ENCODE data around the gene RYR1.

The RYR1 gene

DNA sequence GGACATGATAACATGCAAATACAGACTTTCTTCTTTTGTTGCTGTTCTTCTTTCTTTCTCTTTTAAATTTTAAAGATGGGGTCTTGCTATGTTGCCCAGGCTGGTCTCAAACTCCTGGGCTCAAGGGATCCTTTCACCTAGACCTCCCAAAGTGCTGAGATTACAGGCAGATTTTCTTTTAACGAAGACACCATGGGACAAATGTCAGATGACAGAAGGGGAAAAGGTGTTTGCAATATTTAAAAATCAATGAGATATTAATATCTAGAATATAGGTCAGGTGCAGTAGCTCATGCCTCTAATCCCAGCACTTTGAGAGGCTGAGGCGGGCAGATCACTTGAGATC, 3.7 kb upstream of the RYR1 start:
- Histone ChIP-seq H3K4me1 (ENCODE audit: control insufficient read depth, insufficient read depth, low read length) (no peaks in the 10 kb centered on the region), H3K4me3 (ENCODE audit: low read length) (no peak overlapping the region), H3K9ac (ENCODE audit: low read length) (no peak overlapping the region), H3K27me3 (replicated peaks; ENCODE audit: control insufficient read depth, insufficient read depth, low read length) (peaks cover 51% of the 10 kb centered on the region), H3K36me3 (ENCODE audit: control insufficient read depth, insufficient read depth, low read length, severe bottlenecking) (no peaks in the 10 kb centered on the region), H3K9me3 (ENCODE audit: control insufficient read depth, low read length) (no peaks in the 10 kb centered on the region)
- no peak for DNase-seq (ENCODE audit: low read depth)

DNA sequence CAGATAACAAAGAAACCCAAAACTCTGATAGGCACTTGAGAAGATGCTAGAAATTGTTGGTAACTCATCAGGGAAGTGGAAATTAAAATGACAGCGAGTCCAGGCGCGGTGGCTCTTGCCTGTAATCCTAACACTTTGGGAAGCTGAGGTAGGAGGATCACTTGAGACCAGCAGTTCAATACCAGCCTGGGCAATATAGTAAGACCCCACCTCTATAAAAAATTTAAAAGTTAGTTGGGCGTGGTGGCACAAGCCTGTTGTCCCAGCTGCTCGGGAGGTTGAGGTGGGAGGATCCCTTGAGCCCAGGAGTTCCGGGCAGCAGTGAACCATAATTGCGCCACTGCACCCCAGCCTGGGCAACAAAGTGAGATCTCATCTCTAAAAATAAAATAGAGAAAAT, 2.6 kb upstream of the RYR1 start:
- H3K36me3 ChIP-seq (ENCODE audit: control insufficient read depth, insufficient read depth, low read length, severe bottlenecking), result no peaks in the 10 kb centered on the region
- no peaks in the 10 kb centered on the region for H3K9me3 ChIP-seq (ENCODE audit: control insufficient read depth, low read length)
- no peak for DNase-seq (ENCODE audit: low read depth)
- H3K9ac ChIP-seq (ENCODE audit: low read length), result no peak overlapping the region
- H3K4me1 ChIP-seq (ENCODE audit: control insufficient read depth, insufficient read depth, low read length), result no peaks in the 10 kb centered on the region
- peaks cover 46% of the 10 kb centered on the region for H3K27me3 ChIP-seq (replicated peaks; ENCODE audit: control insufficient read depth, insufficient read depth, low read length)
- H3K4me3 ChIP-seq (ENCODE audit: low read length), result no peak overlapping the region

DNA sequence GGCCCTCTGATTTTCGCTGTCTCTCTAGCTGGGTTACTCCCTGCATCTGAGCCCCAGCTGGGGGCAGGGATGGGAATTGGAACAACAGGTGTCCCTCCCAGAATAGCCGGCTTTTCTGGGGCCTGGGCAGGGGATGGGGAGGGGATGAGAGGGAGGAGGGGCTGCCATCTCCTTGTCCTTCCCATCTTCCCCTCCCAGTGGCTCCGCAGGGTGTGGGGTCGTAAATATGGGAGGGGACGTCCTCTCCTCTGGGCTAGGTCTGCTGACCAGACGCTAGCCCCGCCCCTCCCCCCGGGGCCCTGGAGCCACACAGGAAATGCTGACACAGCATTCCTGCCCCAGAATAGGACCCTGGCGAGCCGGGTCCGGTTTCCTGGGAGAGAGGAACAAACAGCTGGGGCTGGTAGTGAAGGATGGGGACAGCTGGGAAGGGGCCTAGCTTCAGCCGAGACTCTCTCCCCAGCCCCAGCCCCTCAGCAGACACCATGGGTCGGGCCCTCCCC, 1.1 kb downstream of the RYR1 start:
- Histone ChIP-seq H3K36me3 (ENCODE audit: control insufficient read depth, insufficient read depth, low read length, severe bottlenecking) (no peaks in the 10 kb centered on the region), H3K27me3 (replicated peaks; ENCODE audit: control insufficient read depth, insufficient read depth, low read length) (peaks cover 36% of the 10 kb centered on the region), H3K9me3 (ENCODE audit: control insufficient read depth, low read length) (no peaks in the 10 kb centered on the region), H3K9ac (ENCODE audit: low read length) (no peak overlapping the region), H3K4me3 (ENCODE audit: low read length) (no peak overlapping the region), H3K4me1 (ENCODE audit: control insufficient read depth, insufficient read depth, low read length) (no peaks in the 10 kb centered on the region)
- DNase-seq (ENCODE audit: low read depth), result no peak

DNA sequence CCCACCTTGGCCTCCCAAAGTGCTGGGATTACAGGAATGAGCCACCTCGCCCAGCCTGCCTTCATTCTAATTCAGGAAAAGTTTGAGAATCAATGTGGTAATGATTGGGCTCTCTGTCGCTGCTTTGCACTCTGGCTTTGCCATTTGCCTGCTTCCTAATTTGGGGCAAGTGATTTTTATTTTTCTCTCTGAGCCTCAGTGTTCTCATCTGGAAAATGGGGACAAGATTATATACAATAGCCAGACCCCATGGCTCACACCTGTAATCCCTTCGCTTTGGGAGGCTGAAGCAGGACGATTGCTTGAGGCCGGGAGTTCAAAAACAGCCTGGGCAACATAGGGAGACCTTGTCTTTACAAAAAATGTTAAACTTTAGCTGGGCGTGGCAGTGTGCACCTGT, 3.8 kb downstream of the RYR1 start:
- H3K27me3 ChIP-seq (replicated peaks; ENCODE audit: control insufficient read depth, insufficient read depth, low read length), result peaks cover 29% of the 10 kb centered on the region
- H3K4me3 ChIP-seq (ENCODE audit: low read length), result no peak overlapping the region
- H3K36me3 ChIP-seq (ENCODE audit: control insufficient read depth, insufficient read depth, low read length, severe bottlenecking), result no peaks in the 10 kb centered on the region
- DNase-seq (ENCODE audit: low read depth), result no peak
- no peak overlapping the region for H3K9ac ChIP-seq (ENCODE audit: low read length)
- H3K4me1 ChIP-seq (ENCODE audit: control insufficient read depth, insufficient read depth, low read length), result no peaks in the 10 kb centered on the region
- H3K9me3 ChIP-seq (ENCODE audit: control insufficient read depth, low read length), result no peaks in the 10 kb centered on the region

DNA sequence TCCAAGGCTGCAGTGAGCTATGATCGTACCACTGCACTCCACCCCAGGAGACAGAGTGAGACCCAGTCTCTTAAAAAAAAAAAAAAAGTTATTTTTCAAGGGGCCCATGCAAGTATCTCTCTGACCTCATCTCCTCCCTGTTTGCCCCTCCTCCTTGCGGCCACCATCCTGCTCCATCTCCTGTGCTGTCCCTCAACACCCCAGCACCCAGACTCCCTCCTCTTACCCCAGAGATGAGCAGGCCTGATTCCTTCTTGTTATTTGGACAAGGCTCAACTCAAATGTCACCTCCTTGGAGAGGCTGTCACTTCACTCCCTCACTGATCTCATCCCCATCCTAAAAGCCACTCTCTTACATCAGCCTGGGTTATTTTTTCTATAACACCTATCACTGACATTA, 4.4 kb downstream of the RYR1 start:
- no peak for DNase-seq (ENCODE audit: low read depth)
- Histone ChIP-seq H3K36me3 (ENCODE audit: control insufficient read depth, insufficient read depth, low read length, severe bottlenecking) (no peaks in the 10 kb centered on the region), H3K9ac (ENCODE audit: low read length) (no peak overlapping the region), H3K4me3 (ENCODE audit: low read length) (no peak overlapping the region), H3K9me3 (ENCODE audit: control insufficient read depth, low read length) (no peaks in the 10 kb centered on the region), H3K27me3 (replicated peaks; ENCODE audit: control insufficient read depth, insufficient read depth, low read length) (peaks cover 26% of the 10 kb centered on the region), H3K4me1 (ENCODE audit: control insufficient read depth, insufficient read depth, low read length) (no peaks in the 10 kb centered on the region)

DNA sequence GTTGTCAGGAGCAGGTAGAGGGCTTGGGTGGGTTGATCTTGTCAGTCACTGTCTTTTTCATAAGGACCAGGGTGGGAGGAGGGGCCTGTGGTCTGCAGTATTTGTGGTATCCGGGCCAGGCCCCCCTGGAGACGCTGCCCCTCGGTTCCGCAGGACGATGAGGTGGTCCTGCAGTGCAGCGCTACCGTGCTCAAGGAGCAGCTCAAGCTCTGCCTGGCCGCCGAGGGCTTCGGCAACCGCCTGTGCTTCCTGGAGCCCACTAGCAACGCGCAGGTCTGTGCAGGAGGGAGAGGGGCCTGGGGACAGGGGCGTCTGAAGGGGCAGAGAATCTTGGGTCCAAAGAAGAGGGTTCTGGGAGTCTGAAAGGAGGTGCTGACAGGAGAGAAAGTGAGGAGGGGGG, 7.1 kb downstream of the RYR1 start:
- H3K9me3 ChIP-seq (ENCODE audit: control insufficient read depth, low read length), result no peaks in the 10 kb centered on the region
- no peak for DNase-seq (ENCODE audit: low read depth)
- H3K4me1 ChIP-seq (ENCODE audit: control insufficient read depth, insufficient read depth, low read length), result no peaks in the 10 kb centered on the region
- peaks cover 10% of the 10 kb centered on the region for H3K27me3 ChIP-seq (replicated peaks; ENCODE audit: control insufficient read depth, insufficient read depth, low read length)
- H3K4me3 ChIP-seq (ENCODE audit: low read length), result no peak overlapping the region
- no peak overlapping the region for H3K9ac ChIP-seq (ENCODE audit: low read length)
- H3K36me3 ChIP-seq (ENCODE audit: control insufficient read depth, insufficient read depth, low read length, severe bottlenecking), result no peaks in the 10 kb centered on the region

DNA sequence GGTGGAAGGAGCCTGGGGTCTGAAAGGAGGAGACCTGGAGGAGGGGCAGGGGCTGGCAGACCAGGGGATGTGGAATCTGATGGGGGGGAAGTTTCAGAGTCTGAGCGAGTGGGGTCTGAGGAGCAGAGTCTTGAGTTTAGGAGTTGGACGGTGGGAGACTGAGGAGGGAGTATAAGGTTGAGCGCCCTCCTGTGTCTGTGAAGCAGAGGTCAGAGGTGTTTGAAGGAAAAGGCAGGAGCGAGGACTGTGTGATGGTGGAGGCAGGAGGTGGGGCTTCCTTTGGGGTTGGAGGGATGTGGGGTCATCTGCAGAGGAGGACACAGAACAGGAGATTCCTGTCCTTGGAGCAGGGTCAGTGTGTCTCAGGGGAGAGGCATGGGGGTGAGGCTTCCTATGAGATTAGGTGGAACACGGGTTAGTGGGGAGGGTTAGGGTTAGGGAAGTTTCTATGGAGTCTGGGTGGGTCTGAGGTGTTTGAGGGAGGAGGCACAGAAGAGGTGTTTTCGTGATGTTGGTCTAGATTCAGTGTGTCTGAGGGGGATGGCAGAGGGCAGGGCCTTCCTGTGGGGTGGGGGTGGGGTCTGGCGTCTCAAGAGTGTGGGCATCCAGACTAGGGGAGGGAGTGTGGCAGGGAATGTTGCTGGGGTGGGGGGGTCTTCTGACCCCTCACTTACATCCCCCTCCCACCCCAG, 8.3 kb downstream of the RYR1 start:
- Histone ChIP-seq H3K36me3 (ENCODE audit: control insufficient read depth, insufficient read depth, low read length, severe bottlenecking) (no peaks in the 10 kb centered on the region), H3K27me3 (replicated peaks; ENCODE audit: control insufficient read depth, insufficient read depth, low read length) (peaks cover 13% of the 10 kb centered on the region), H3K4me1 (ENCODE audit: control insufficient read depth, insufficient read depth, low read length) (no peaks in the 10 kb centered on the region), H3K9me3 (ENCODE audit: control insufficient read depth, low read length) (no peaks in the 10 kb centered on the region), H3K4me3 (ENCODE audit: low read length) (no peak overlapping the region), H3K9ac (ENCODE audit: low read length) (no peak overlapping the region)
- no peak for DNase-seq (ENCODE audit: low read depth)

DNA sequence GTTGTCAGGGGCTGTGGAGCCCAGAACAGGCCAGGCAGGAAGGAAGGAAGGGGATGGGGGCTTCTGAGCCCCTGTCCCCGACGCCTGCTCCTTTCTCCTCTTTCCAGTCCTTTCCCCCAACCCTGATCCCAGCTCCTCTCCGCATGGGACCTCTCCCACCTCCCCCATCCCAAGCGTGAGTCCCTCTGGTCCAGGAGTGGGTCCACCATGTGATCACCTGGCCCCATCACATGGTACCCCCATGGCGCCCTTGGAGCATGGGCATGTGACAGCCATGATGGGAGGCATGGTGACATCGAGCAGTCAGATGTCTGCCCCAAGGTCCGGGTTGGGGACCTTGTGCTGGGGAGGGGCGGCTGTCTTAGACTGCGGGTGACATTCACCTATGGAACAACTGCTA, 9.2 kb downstream of the RYR1 start:
- no peaks in the 10 kb centered on the region for H3K4me1 ChIP-seq (ENCODE audit: control insufficient read depth, insufficient read depth, low read length)
- H3K36me3 ChIP-seq (ENCODE audit: control insufficient read depth, insufficient read depth, low read length, severe bottlenecking), result no peaks in the 10 kb centered on the region
- no peak overlapping the region for H3K9ac ChIP-seq (ENCODE audit: low read length)
- H3K27me3 ChIP-seq (replicated peaks; ENCODE audit: control insufficient read depth, insufficient read depth, low read length), result peaks cover 10% of the 10 kb centered on the region
- DNase-seq (ENCODE audit: low read depth), result no peak
- no peaks in the 10 kb centered on the region for H3K9me3 ChIP-seq (ENCODE audit: control insufficient read depth, low read length)
- H3K4me3 ChIP-seq (ENCODE audit: low read length), result no peak overlapping the region

DNA sequence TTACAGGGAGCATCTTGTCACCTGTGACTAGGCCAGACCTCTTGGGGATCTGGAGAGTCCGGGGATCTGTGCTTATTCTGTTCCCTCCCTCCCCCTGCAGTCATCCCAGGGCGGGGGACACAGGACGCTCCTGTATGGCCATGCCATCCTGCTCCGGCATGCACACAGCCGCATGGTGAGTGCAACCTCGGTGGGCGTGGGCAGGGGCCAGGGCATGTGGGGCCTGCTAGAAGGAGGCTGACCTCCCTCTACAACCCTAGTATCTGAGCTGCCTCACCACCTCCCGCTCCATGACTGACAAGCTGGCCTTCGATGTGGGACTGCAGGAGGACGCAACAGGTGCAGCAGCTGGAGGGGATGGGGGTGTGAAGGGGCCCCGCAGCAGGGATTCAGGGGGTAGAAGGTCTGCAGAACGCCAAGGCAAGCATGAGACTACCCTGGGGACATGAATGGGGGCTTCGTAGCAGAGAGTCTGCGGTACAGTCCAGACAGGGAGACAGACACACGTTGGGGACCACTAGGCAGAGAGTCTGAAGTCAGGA, 10.0 kb downstream of the RYR1 start:
- no peak for DNase-seq (ENCODE audit: low read depth)
- Histone ChIP-seq H3K36me3 (ENCODE audit: control insufficient read depth, insufficient read depth, low read length, severe bottlenecking) (no peaks in the 10 kb centered on the region), H3K27me3 (replicated peaks; ENCODE audit: control insufficient read depth, insufficient read depth, low read length) (peaks cover 14% of the 10 kb centered on the region), H3K4me3 (ENCODE audit: low read length) (no peak overlapping the region), H3K9me3 (ENCODE audit: control insufficient read depth, low read length) (no peaks in the 10 kb centered on the region), H3K9ac (ENCODE audit: low read length) (no peak overlapping the region), H3K4me1 (ENCODE audit: control insufficient read depth, insufficient read depth, low read length) (no peaks in the 10 kb centered on the region)

DNA sequence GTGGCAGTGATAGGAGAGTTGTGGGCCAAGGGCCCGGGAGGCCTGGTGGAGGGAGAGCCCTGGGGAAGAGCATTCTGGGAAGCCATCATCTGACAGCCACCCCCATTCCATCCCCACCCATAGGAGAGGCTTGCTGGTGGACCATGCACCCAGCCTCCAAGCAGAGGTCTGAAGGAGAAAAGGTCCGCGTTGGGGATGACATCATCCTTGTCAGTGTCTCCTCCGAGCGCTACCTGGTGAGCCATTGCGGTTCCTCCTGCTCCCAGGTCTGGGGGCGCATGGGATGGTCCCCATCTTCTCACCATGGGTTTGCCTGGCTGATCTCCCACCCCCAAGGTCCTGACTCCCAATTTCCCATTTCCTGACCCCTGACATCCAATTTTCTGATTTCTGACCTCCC, 10.5 kb downstream of the RYR1 start:
- no peaks in the 10 kb centered on the region for H3K9me3 ChIP-seq (ENCODE audit: control insufficient read depth, low read length)
- no peaks in the 10 kb centered on the region for H3K36me3 ChIP-seq (ENCODE audit: control insufficient read depth, insufficient read depth, low read length, severe bottlenecking)
- H3K4me1 ChIP-seq (ENCODE audit: control insufficient read depth, insufficient read depth, low read length), result no peaks in the 10 kb centered on the region
- no peak overlapping the region for H3K9ac ChIP-seq (ENCODE audit: low read length)
- peaks cover 17% of the 10 kb centered on the region for H3K27me3 ChIP-seq (replicated peaks; ENCODE audit: control insufficient read depth, insufficient read depth, low read length)
- H3K4me3 ChIP-seq (ENCODE audit: low read length), result no peak overlapping the region
- DNase-seq (ENCODE audit: low read depth), result no peak

DNA sequence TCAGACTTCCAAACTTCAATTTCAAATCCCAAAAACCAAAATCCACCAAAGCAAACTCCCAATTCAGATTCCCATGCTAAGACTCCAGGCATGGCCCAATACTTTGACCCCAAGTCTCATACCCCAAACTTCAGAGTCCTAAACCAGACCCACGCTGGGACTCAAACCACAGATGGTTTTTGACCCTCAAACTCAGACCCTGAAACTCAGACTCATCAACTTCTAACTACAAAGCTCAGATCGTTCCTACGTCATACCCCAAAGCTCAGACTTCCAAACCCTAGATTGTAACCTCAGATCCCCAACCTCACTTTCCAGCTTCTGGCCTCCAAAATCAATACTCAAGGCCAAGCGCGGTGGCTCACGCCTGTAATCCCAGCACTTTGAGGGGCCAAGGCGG, 11.9 kb downstream of the RYR1 start:
- H3K4me3 ChIP-seq (ENCODE audit: low read length), result no peak overlapping the region
- H3K36me3 ChIP-seq (ENCODE audit: control insufficient read depth, insufficient read depth, low read length, severe bottlenecking), result no peaks in the 10 kb centered on the region
- peaks cover 4% of the 10 kb centered on the region for H3K9me3 ChIP-seq (ENCODE audit: control insufficient read depth, low read length)
- H3K4me1 ChIP-seq (ENCODE audit: control insufficient read depth, insufficient read depth, low read length), result no peaks in the 10 kb centered on the region
- H3K27me3 ChIP-seq (replicated peaks; ENCODE audit: control insufficient read depth, insufficient read depth, low read length), result peaks cover 27% of the 10 kb centered on the region
- no peak for DNase-seq (ENCODE audit: low read depth)
- H3K9ac ChIP-seq (ENCODE audit: low read length), result no peak overlapping the region

DNA sequence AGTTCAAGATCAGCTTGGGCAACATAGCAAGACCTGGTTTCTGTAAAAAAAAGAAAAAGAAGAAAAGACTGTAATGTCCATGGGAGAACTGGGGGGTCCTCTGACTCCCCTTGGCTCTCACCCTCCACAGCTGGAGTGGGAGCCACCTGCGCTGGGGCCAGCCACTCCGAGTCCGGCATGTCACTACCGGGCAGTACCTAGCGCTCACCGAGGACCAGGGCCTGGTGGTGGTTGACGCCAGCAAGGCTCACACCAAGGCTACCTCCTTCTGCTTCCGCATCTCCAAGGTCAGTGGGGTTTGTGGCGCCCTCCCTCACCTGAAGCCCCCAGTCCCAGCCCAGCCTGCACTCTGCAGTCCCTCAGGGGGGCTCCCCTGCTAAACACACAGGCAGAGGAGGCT, 14.7 kb downstream of the RYR1 start:
- Histone ChIP-seq H3K4me1 (ENCODE audit: control insufficient read depth, insufficient read depth, low read length) (no peaks in the 10 kb centered on the region), H3K36me3 (ENCODE audit: control insufficient read depth, insufficient read depth, low read length, severe bottlenecking) (no peaks in the 10 kb centered on the region), H3K4me3 (ENCODE audit: low read length) (no peak overlapping the region), H3K9ac (ENCODE audit: low read length) (no peak overlapping the region), H3K9me3 (ENCODE audit: control insufficient read depth, low read length) (peaks cover 4% of the 10 kb centered on the region), H3K27me3 (replicated peaks; ENCODE audit: control insufficient read depth, insufficient read depth, low read length) (peaks cover 28% of the 10 kb centered on the region)
- no peak for DNase-seq (ENCODE audit: low read depth)

Measured in adipocyte (in vitro differentiated cells).